GM21529 (cell line): ENCODE results near the gene ARL8A.
A peak's percentile ranks its signal among the peaks of the same experiment; 100 is the strongest.
"Not testable (repeated sequence)": the region's sequence is repeated elsewhere in the genome, so short reads cannot be mapped to it uniquely, and the experiment has no call there.

Source experiments
- ATAC-seq: cut with Tn5 transposase; IDR thresholded peaks from one replicate; pipeline ENCODE4 v1.9.1; 2021; ENCODE audit not compliant: unreplicated experiment

ARL8A gene

GRCh38 chr1:202159534-202160371, 15.2 kb upstream of the ARL8A start:
- ATAC-seq, result no peak

- no peak for ATAC-seq
Observed at GRCh38 chr1:202158810-202159533, 14.4 kb upstream of the ARL8A start.

- ATAC-seq, result no peak
Observed at GRCh38 chr1:202157945-202158344, 13.4 kb upstream of the ARL8A start.

- no peak for ATAC-seq
Observed at GRCh38 chr1:202156590-202156989, 12.1 kb upstream of the ARL8A start.

GRCh38 chr1:202155478-202156021, 11.0 kb upstream of the ARL8A start:
- ATAC-seq, result no peak

GRCh38 chr1:202154766-202155477, 10.4 kb upstream of the ARL8A start:
- no peak for ATAC-seq

GRCh38 chr1:202154148-202154765, 9.7 kb upstream of the ARL8A start:
- ATAC-seq, result no peak

- ATAC-seq, result no peak
Observed at GRCh38 chr1:202153284-202153683, 8.7 kb upstream of the ARL8A start.

- no peak for ATAC-seq
Observed at GRCh38 chr1:202152399-202152798, 7.9 kb upstream of the ARL8A start.

- ATAC-seq, result no peak
Observed at GRCh38 chr1:202151045-202151444, 6.5 kb upstream of the ARL8A start.

GRCh38 chr1:202150602-202151001, 6.1 kb upstream of the ARL8A start:
- no peak for ATAC-seq

GRCh38 chr1:202150187-202150586, 5.7 kb upstream of the ARL8A start:
- no peak for ATAC-seq

GRCh38 chr1:202149566-202149965, 5.0 kb upstream of the ARL8A start:
- no peak for ATAC-seq

- no peak for ATAC-seq
Observed at GRCh38 chr1:202148391-202148790, 3.9 kb upstream of the ARL8A start.

- no peak for ATAC-seq
Observed at GRCh38 chr1:202146993-202147392, 2.5 kb upstream of the ARL8A start.

GRCh38 chr1:202146279-202146678, 1.7 kb upstream of the ARL8A start:
- no peak for ATAC-seq

- ATAC-seq, result not testable (repeated sequence)
Observed at GRCh38 chr1:202145744-202146140, 1.2 kb upstream of the ARL8A start.

GRCh38 chr1:202145068-202145743, 669 bp upstream of the ARL8A start:
- no peak for ATAC-seq

GRCh38 chr1:202143768-202144401, 652 bp downstream of the ARL8A start:
- ATAC-seq, result peak; percentile 46
